OCI-LY3 (cell line): ENCODE measurements around the gene VOPP1.

ENCODE experiments used
- EZH2phosphoT487 ChIP-seq: fragments of 200-600 bp; shearing (Covaris generic); IDR thresholded peaks from 2 replicates; pipeline ENCODE4 v1.6.1; 2018; ENCODE audit warnings: antibody characterized with exemption, mixed run types, low read depth
- TF ChIP-seq, protein P1 (sequence below): fragments of 200-600, 300-600 bp; sonication (generic); IDR thresholded peaks from 2 replicates; pipeline ENCODE4 v1.5.1; 2014; ENCODE audit warnings: antibody characterized with exemption, low read length, low read depth

- TF ChIP-seq, protein P1, sequence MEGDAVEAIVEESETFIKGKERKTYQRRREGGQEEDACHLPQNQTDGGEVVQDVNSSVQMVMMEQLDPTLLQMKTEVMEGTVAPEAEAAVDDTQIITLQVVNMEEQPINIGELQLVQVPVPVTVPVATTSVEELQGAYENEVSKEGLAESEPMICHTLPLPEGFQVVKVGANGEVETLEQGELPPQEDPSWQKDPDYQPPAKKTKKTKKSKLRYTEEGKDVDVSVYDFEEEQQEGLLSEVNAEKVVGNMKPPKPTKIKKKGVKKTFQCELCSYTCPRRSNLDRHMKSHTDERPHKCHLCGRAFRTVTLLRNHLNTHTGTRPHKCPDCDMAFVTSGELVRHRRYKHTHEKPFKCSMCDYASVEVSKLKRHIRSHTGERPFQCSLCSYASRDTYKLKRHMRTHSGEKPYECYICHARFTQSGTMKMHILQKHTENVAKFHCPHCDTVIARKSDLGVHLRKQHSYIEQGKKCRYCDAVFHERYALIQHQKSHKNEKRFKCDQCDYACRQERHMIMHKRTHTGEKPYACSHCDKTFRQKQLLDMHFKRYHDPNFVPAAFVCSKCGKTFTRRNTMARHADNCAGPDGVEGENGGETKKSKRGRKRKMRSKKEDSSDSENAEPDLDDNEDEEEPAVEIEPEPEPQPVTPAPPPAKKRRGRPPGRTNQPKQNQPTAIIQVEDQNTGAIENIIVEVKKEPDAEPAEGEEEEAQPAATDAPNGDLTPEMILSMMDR, result no peak
- no peak for TF ChIP-seq EZH2phosphoT487
Observed at GRCh38 chr7:55498142-55498541, 74.2 kb downstream of the VOPP1 start.
